ENCODE measurements around the gene C19orf85.
"Not testable (repeated sequence)": the region's sequence is repeated elsewhere in the genome, so short reads cannot be mapped to it uniquely, and the experiment has no call there.

C19orf85 gene

DNA sequence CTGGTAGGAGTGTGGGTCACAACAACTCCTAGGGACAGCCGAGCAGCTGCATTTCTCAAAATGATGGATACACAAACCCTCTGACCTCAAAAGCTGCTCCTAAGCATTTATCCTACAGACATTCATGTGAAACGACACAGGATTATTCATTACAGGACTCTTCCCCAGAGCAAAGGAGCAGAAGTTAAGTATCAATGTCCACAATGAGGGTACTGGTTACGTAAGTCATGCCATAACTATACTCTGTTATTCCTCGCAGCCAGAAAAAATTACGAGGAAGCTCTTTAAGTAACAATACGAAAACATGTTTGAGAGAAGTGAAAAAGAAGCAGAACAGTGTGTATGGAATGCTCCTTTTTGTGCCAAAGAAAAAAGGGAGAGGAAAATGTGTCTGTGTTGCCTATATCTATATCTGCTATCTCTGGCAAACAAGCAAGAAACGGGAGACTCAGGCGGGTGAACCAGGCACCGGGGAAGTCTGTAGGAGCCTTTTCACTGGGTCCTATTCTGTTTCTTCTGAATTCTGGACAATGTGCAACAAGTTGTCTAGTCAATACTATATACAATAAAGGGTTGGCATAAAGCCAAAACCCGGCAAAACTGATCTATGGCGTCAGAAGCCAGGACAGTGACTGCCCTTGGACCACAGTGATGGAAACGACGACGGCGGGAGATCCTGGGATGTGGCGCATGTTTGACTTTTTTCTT is 4.4 kb downstream of the C19orf85 start:
- no peak for DNase-seq (ENCODE audit: low read depth in 3 of 3, low spot score in 1 of 3)

DNA sequence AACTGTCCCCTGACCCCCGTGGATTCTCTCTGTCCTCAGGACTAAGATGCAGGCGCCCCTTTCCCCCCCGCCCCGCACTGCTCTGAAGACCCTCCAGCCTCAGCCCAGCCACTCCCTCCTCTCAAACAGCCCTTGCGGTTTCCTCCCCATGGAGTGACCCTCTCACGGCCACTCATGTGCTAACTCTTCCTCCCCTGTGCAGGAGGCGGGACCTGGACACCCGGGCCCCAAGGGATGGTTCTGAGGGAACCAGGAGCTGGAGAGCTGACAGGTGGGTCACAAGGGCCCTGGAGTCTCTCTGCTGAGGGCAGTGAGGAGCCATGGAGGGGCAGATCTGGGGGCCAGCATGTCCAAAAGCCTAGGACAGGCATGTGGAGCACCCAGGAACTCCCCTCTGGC is 5.0 kb downstream of the C19orf85 start:
- DNase-seq (ENCODE audit: low read depth in 3 of 3, low spot score in 1 of 3): no peak

DNA sequence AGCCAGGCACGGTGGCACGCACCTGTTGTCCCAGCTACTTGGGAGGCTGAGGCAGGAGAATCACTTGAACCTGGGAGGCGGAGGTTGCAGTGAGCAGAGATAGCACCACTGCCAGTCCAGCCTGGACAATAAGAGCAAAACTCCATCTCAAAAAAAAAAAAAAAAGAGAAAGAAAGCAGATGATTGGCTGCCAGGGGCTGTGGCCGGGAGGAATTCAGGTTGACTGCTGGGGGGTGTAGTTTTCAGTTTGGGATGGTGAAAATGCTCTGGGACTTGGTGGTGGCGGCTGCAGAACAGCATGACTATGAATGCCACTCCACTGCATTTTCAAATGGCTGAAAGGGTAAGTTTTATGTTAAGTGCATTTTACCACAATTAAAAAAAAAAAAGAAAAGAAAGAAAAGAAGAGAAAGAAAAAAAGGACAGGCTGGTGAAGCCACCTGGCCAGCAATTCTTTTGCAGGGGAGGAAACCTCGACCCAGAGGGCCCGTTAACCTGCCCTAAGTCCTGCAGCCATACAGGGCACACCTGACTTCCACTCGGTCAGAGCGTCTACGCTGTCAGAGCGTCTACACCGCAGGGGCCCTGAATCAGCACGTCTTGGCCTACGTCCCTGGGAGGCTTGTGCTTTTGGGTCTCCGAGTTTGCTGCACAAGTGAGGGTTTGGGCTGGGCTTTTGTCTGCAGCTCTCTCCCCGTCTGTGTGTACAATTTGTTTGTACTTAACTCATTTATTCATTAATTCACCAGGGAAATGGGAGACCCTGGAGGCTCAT is 6.7 kb downstream of the C19orf85 start:
- DNase-seq (ENCODE audit: low read depth in 3 of 3, low spot score in 1 of 3): no peak

- no peak for DNase-seq (ENCODE audit: low read depth in 3 of 3, low spot score in 1 of 3)
These were observed 8.2 kb downstream of the C19orf85 start for GRCh38 chr19:55456347-55456746.

GRCh38 chr19:55455576-55456235 is 8.8 kb downstream of the C19orf85 start:
- DNase-seq (ENCODE audit: low read depth in 3 of 3, low spot score in 1 of 3): no peak

- DNase-seq (ENCODE audit: low read depth in 3 of 3, low spot score in 1 of 3): no peak
These were observed 9.7 kb downstream of the C19orf85 start for GRCh38 chr19:55454787-55455243.

DNA sequence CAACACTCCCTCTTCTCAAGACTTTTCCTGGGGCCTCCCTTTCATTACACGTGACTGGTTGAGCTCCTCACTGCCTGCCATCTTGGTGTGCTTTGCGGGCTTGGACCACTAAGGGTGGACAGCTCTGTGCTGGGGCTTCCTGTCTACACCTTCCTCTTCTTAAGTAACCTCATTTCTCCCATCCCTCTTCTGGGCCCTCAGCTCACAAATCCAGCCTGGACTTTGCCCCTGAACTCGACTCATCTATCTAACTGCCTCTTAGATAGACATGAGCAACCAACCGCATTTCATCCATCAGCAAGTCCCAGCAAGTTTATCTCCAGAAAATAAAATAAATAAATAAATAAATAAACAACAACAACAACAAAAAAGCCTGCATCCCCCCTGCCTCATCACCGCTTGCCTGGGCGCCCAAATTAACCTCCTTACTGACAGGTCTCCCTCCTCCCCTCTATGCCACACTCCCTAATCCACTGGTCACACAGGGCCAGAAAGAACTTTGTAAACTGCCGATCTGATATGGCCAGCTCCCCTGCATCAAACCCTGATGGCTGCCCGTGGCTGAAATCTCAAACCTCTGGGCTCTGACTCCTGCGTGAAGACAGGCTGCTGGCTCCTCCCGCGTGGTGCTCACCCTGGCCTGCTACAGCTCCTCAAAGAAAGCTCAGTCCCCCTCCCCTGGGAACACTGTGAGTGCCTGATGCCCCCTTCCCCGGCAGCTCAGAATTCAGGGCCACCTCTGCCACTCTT is 10.9 kb downstream of the C19orf85 start:
- no peak for DNase-seq (ENCODE audit: low read depth in 3 of 3, low spot score in 1 of 3)

GRCh38 chr19:55452749-55453346 is 11.7 kb downstream of the C19orf85 start:
- no peak for DNase-seq (ENCODE audit: low read depth in 3 of 3, low spot score in 1 of 3)

GRCh38 chr19:55451965-55452748 is 12.4 kb downstream of the C19orf85 start:
- no peak for DNase-seq (ENCODE audit: low read depth in 3 of 3, low spot score in 1 of 3)

GRCh38 chr19:55451163-55451964 is 13.2 kb downstream of the C19orf85 start:
- DNase-seq (ENCODE audit: low read depth in 3 of 3, low spot score in 1 of 3): no peak

DNA sequence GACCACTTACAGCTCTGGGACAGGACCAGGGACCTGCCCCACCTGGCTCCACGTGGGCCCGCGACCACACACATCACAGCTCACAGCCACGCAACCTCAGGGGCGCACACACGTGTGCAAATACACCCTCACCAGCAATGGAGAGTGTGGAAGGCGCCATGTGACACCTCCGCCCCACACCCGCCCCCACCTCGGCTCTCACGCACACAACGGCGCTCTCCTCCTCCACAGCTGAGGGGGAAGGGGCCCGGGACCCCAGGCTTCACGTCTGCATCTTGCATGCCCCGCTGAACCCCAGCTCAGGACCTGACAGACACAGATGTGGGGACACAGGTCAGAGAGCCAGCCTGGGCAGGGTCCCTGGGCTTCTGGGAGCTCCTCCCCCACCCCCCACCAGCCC is 15.1 kb downstream of the C19orf85 start:
- no peak for DNase-seq (ENCODE audit: low read depth in 3 of 3, low spot score in 1 of 3)

- DNase-seq (ENCODE audit: low read depth in 3 of 3, low spot score in 1 of 3): not testable (repeated sequence)
These were observed 16.4 kb downstream of the C19orf85 start for GRCh38 chr19:55448175-55448490.

- DNase-seq (ENCODE audit: low read depth in 3 of 3, low spot score in 1 of 3): no peak
These were observed 17.0 kb downstream of the C19orf85 start for GRCh38 chr19:55447421-55448174.

- DNase-seq (ENCODE audit: low read depth in 3 of 3, low spot score in 1 of 3): no peak
These were observed 18.5 kb downstream of the C19orf85 start for GRCh38 chr19:55446060-55446459.

- DNase-seq (ENCODE audit: low read depth in 3 of 3, low spot score in 1 of 3): no peak
These were observed 19.9 kb downstream of the C19orf85 start for GRCh38 chr19:55444646-55445045.

- DNase-seq (ENCODE audit: low read depth in 3 of 3, low spot score in 1 of 3): no peak
These were observed 20.6 kb downstream of the C19orf85 start for GRCh38 chr19:55443824-55444480.

- DNase-seq (ENCODE audit: low read depth in 3 of 3, low spot score in 1 of 3): no peak
These were observed 21.3 kb downstream of the C19orf85 start, which contains the start of gene SHISA7 for GRCh38 chr19:55443045-55443823. TSS of gene SHISA7 (minus strand) at chr19:55443300. CDS start at chr19:55442863, 437 bp downstream.
